MCF 10A (cell line): Measurements from ENCODE around the gene STK11. TPM values are rescaled to one million over a fixed set of nuclear protein-coding genes. Genes with fewer than 3 reads are reported as not detected.

ENCODE experiments used
- BruUV-seq: library from RNA; stranded (reverse); fragments of 400-500 nt; replicated peaks from 2 replicates; lab custom pipeline; 2021; lab: Mats Ljungman, UMichigan
- CTCF ChIA-PET: fragments of 300-600 bp; sonication (Branson Sonifier 250); formaldehyde crosslinking; extraction: SDS; loops from one replicate; lab custom pipeline; 2021; ENCODE audit warnings: antibody characterized with exemption, inconsistent platforms; lab: Yijun Ruan, JAX
- POLR2A ChIA-PET: fragments of 300-600, 350-650 bp; sonication (Branson Sonifier 250); formaldehyde crosslinking; extraction: SDS; loops from one replicate; lab custom pipeline; 2020; ENCODE audit warnings: antibody characterized with exemption, inconsistent platforms; lab: Yijun Ruan, JAX
- DNase-seq: peaks from one replicate; pipeline ENCODE4 v3.0.0-alpha.2; 2018; ENCODE audit not compliant: unreplicated experiment
- H3K27ac Mint-ChIP-seq: one replicate; pipeline ENCODE4 v1.8.0; 2022; ENCODE audit warnings: mild to moderate bottlenecking, low read depth, mixed read lengths; ENCODE audit not compliant: unreplicated experiment
- H3K27me3 Mint-ChIP-seq: one replicate; pipeline ENCODE4 v1.8.0; 2022; ENCODE audit warnings: mixed read lengths; ENCODE audit not compliant: insufficient read depth, unreplicated experiment
- H3K36me3 Mint-ChIP-seq: one replicate; pipeline ENCODE4 v1.8.0; 2022; ENCODE audit warnings: mild to moderate bottlenecking, moderate library complexity, mixed read lengths; ENCODE audit not compliant: insufficient read depth, unreplicated experiment
- H3K4me1 Mint-ChIP-seq: one replicate; pipeline ENCODE4 v1.8.0; 2022; ENCODE audit warnings: mixed read lengths; ENCODE audit not compliant: insufficient read depth, unreplicated experiment
- H3K4me3 Mint-ChIP-seq: one replicate; pipeline ENCODE4 v1.8.0; 2022; ENCODE audit warnings: mild to moderate bottlenecking, moderate library complexity, mixed read lengths; ENCODE audit not compliant: unreplicated experiment
- H3K9me3 Mint-ChIP-seq: one replicate; pipeline ENCODE4 v1.8.0; 2022; ENCODE audit warnings: mixed read lengths; ENCODE audit not compliant: unreplicated experiment
- CTCF ChIP-seq: fragments of 200-600 bp; IDR thresholded peaks from one replicate; pipeline ENCODE4 v1.8.0; 2022; ENCODE audit warnings: antibody characterized with exemption, mild to moderate bottlenecking; ENCODE audit not compliant: unreplicated experiment
- intact Hi-C: fragments of 100-400 bp; cut with micrococcal nuclease; formaldehyde crosslinking; loops from 2 replicates; pipeline ENCODE4 v1.14.1; 2022
- total RNA-seq: library from RNA; stranded (reverse); gene quantifications from 2 replicates; pipeline ENCODE4 v1.2.3, GENCODE V29; 2022

Gene STK11
- total RNA-seq, 1 experiment from 2014 or later: 65.6 TPM

- Mint-ChIP-seq H3K9me3 (no peaks in the 10 kb centered on the region), H3K4me1 (peaks cover 19% of the 10 kb centered on the region), H3K4me3 (peak overlapping the region; percentile 77), H3K36me3 (peaks cover 67% of the 10 kb centered on the region), H3K27me3 (no peaks in the 10 kb centered on the region), H3K27ac (peak overlapping the region; percentile 88)
- POLR2A ChIA-PET: interaction anchor here (0.7 to 1.8 kb wide), 7 partner anchors 32 to 1117 kb away, joined by 3 to 18 read pairs (median 4); no protein-coding TSS in a partner anchor
- intact Hi-C loops: loop anchor here (5.0 to 10.0 kb wide), 2 partner anchors 109 to 236 kb away; partner anchors contain the start of genes ADAMTSL5 and NDUFS7
- no peak for DNase-seq
- CTCF ChIA-PET: no interaction called here
- no TSS peak for BruUV-seq
- TF ChIP-seq CTCF: no peak
Observed at GRCh38 chr19:1275976-1276627, 70.5 kb downstream of the STK11 start.

DNA sequence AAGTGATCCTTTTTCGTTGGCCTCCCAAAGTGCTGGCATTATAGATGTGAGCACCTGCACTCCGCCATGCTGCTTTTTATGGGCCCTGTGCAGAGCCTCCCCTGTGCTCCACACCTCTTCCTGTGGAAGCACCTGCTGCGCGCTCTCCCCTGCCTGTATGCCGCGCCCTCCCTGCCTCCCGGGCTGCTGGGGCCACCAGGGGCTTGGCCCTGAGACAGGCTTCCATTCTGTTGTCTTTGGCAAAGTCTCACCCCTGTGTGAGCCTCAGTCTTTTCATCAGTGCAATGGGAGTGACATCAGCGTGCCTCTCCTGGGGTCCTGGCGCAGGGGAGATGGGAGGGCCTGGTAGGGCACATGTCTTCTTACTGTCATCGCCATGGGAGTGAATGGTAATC is 71.0 kb downstream of the STK11 start:
- intact Hi-C loops: loop anchor here (5.0 to 10.0 kb wide), 2 partner anchors 108 to 236 kb away; partner anchors contain the start of genes ADAMTSL5 and NDUFS7
- no peaks in the 10 kb centered on the region for H3K27me3 Mint-ChIP-seq
- POLR2A ChIA-PET: interaction anchor here (0.7 to 1.8 kb wide), 4 partner anchors 32 to 1116 kb away, joined by 3 to 18 read pairs (median 4); no protein-coding TSS in a partner anchor
- CTCF ChIA-PET: no interaction called here
- no peak for TF ChIP-seq CTCF
- no peak for DNase-seq
- H3K4me3 Mint-ChIP-seq: peak overlapping the region; percentile 77
- no peaks in the 10 kb centered on the region for H3K9me3 Mint-ChIP-seq
- H3K4me1 Mint-ChIP-seq: peaks cover 14% of the 10 kb centered on the region
- H3K27ac Mint-ChIP-seq: peak overlapping the region; percentile 88
- no TSS peak for BruUV-seq
- peaks cover 62% of the 10 kb centered on the region for H3K36me3 Mint-ChIP-seq

- H3K36me3 Mint-ChIP-seq: peaks cover 57% of the 10 kb centered on the region
- BruUV-seq: no TSS peak
- POLR2A ChIA-PET: interaction anchor here (0.7 to 1.2 kb wide), 2 partner anchors 8 to 107 kb away, joined by 3 to 4 read pairs; partner anchors contain the start of gene CIRBP
Observed at GRCh38 chr19:1277061-1277460, 71.5 kb downstream of the STK11 start.

More at GRCh38 chr19:1277061-1277460, 71.5 kb downstream of the STK11 start:
- DNase-seq: no peak
- Mint-ChIP-seq H3K4me1 (peaks cover 11% of the 10 kb centered on the region), H3K27ac (peak overlapping the region; percentile 88), H3K9me3 (no peaks in the 10 kb centered on the region), H3K4me3 (peak overlapping the region; percentile 77), H3K27me3 (no peaks in the 10 kb centered on the region)
- intact Hi-C loops: loop anchor here (5.0 to 10.0 kb wide), 2 partner anchors 108 to 235 kb away; partner anchors contain the start of genes ADAMTSL5 and NDUFS7
- no peak for TF ChIP-seq CTCF
- CTCF ChIA-PET: interaction anchor here (0.6 to 0.7 kb wide), 2 partner anchors 36 to 138 kb away, joined by 3 to 4 read pairs; no protein-coding TSS in a partner anchor

Other genes starting within 250 kb of the STK11 start
- gene WDR18, start 221.4 kb upstream of the STK11 start, total RNA-seq: 81.9 and 96.7 TPM in 2 replicates
- not detected in 2 replicates for gene GRIN3B, start 205.4 kb upstream of the STK11 start, total RNA-seq
- gene TMEM259, start 184.7 kb upstream of the STK11 start, total RNA-seq: 130 and 146 TPM in 2 replicates
- gene RNU6-2, start 184.3 kb upstream of the STK11 start, total RNA-seq: not detected in 2 replicates
- gene CNN2, start 179.2 kb upstream of the STK11 start, total RNA-seq: 112 and 166 TPM in 2 replicates
- gene ABCA7, start 165.7 kb upstream of the STK11 start, total RNA-seq: 10.3 and 18.2 TPM in 2 replicates
- 11.9 and 15.3 TPM in 2 replicates for gene ARHGAP45, start 138.6 kb upstream of the STK11 start, total RNA-seq
- 184 and 201 TPM in 2 replicates for gene POLR2E, start 110.4 kb upstream of the STK11 start, total RNA-seq
- gene GPX4, start 101.8 kb upstream of the STK11 start, total RNA-seq: 179 and 191 TPM in 2 replicates
- gene SBNO2, start 31.5 kb upstream of the STK11 start, total RNA-seq: 99.6 and 123 TPM in 2 replicates
- 7.0 and 8.2 TPM in 2 replicates for gene CBARP, start 32.2 kb downstream of the STK11 start, total RNA-seq
- 256 and 258 TPM in 2 replicates for gene ATP5F1D, start 36.0 kb downstream of the STK11 start, total RNA-seq
- gene MIDN, start 42.8 kb downstream of the STK11 start, total RNA-seq: 73.6 and 96.9 TPM in 2 replicates
- 316 and 362 TPM in 2 replicates for gene CIRBP, start 63.6 kb downstream of the STK11 start, total RNA-seq
- gene FAM174C, start 69.8 kb downstream of the STK11 start, total RNA-seq: 71.0 and 85.2 TPM in 2 replicates
- not detected in 2 replicates for gene EFNA2, start 80.1 kb downstream of the STK11 start, total RNA-seq
- 135 and 137 TPM in 2 replicates for gene NDUFS7, start 178.1 kb downstream of the STK11 start, total RNA-seq
- gene GAMT, start 195.8 kb downstream of the STK11 start, total RNA-seq: 3.2 and 7.0 TPM in 2 replicates
- gene DAZAP1, start 201.8 kb downstream of the STK11 start, total RNA-seq: 219 and 246 TPM in 2 replicates
- gene RPS15, start 232.6 kb downstream of the STK11 start, total RNA-seq: 1,168 and 1,243 TPM in 2 replicates
- gene APC2, start 244.3 kb downstream of the STK11 start, total RNA-seq: 0.15 and 0.23 TPM in 2 replicates